PC-3 (cell line): ENCODE data around the gene MYOZ1. TPM values are rescaled to one million over a fixed set of nuclear protein-coding genes. Genes with fewer than 3 reads are reported as not detected.
A peak's percentile ranks its signal among the peaks of the same experiment; 100 is the strongest.

Source experiments
- ATAC-seq: fragments of 200-7000 bp; cut with Tn5 transposase; 2 replicates; pipeline ENCODE4 v1.9.1; 2020; ENCODE audit warnings: mild to moderate bottlenecking, moderate library complexity
- BruUV-seq: library from RNA; stranded (reverse); fragments of 400-500 nt; replicated peaks from 2 replicates; lab custom pipeline; 2021; lab: Mats Ljungman, UMichigan
- CTCF ChIA-PET: fragments of 300-600 bp; sonication (Branson Sonifier 250); formaldehyde crosslinking; loops from one replicate; lab custom pipeline; 2022; ENCODE audit warnings: antibody characterized with exemption; lab: Charles Lee
- POLR2A ChIA-PET: fragments of 300-600 bp; sonication (Branson Sonifier 250); formaldehyde crosslinking; loops from one replicate; lab custom pipeline; 2022; ENCODE audit warnings: antibody characterized with exemption; ENCODE audit not compliant: unreplicated experiment; lab: Charles Lee
- DNase-seq: peaks from one replicate; pipeline ENCODE4 v3.0.0-alpha.2; 2015
- H2AFZ ChIP-seq: fragments of 300-600 bp; sonication (generic); 2 replicates; pipeline ENCODE4 v1.6.0; 2016; ENCODE audit warnings: antibody characterized with exemption, low read length
- H3F3A ChIP-seq: fragments of 300-600 bp; sonication (generic); one replicate; pipeline ENCODE4 v1.6.0; 2017; ENCODE audit warnings: antibody characterized with exemption, low read length, control low read depth, mild to moderate bottlenecking; ENCODE audit not compliant: unreplicated experiment
- H3K27ac ChIP-seq: fragments of 300-600 bp; sonication (generic); 2 replicates; pipeline ENCODE4 v1.5.1; 2016; ENCODE audit warnings: mild to moderate bottlenecking, low read length
- H3K27me3 ChIP-seq: fragments of 300-600 bp; sonication (generic); 2 replicates; pipeline ENCODE4 v1.6.1; 2016; ENCODE audit warnings: low read length, mixed read lengths
- H3K36me3 ChIP-seq: fragments of 300-600 bp; sonication (generic); 2 replicates; pipeline ENCODE4 v1.6.1; 2016; ENCODE audit warnings: low read depth, mixed run types, low read length, mixed read lengths
- H3K4me1 ChIP-seq: fragments of 300-600 bp; sonication (generic); 2 replicates; pipeline ENCODE4 v1.5.1; 2016; ENCODE audit warnings: low read length; ENCODE audit not compliant: insufficient read depth
- H3K4me2 ChIP-seq: fragments of 300-600 bp; sonication (generic); 2 replicates; pipeline ENCODE4 v1.6.0; 2016; ENCODE audit warnings: low read length
- H3K4me3 ChIP-seq: fragments of 300-600 bp; sonication (generic); 2 replicates; pipeline ENCODE4 v1.5.1; 2016; ENCODE audit warnings: mild to moderate bottlenecking, low read length, mixed read lengths
- H3K79me2 ChIP-seq: fragments of 300-600 bp; sonication (generic); 2 replicates; pipeline ENCODE4 v1.6.1; 2017; ENCODE audit warnings: low read length, mixed read lengths
- H3K9ac ChIP-seq: fragments of 300-600 bp; sonication (generic); 2 replicates; pipeline ENCODE4 v1.6.0; 2016; ENCODE audit warnings: mild to moderate bottlenecking, low read length
- H3K9me2 ChIP-seq: fragments of 300-600 bp; sonication (generic); replicated peaks from 2 replicates; pipeline ENCODE4 v1.6.1; 2016; ENCODE audit warnings: mixed run types, low read length, mixed read lengths
- H3K9me3 ChIP-seq: fragments of 300-600 bp; sonication (generic); 2 replicates; pipeline ENCODE4 v1.6.1; 2016; ENCODE audit warnings: low read length, mixed read lengths
- H4K20me1 ChIP-seq: fragments of 300-600 bp; sonication (generic); 2 replicates; pipeline ENCODE4 v1.6.1; 2016; ENCODE audit warnings: low read length, mixed read lengths
- CTCF ChIP-seq: fragments of 300-600 bp; sonication (generic); conservative IDR thresholded peaks from 2 replicates; pipeline ENCODE4 v1.5.1; 2017; ENCODE audit warnings: antibody characterized with exemption, low read depth, mild to moderate bottlenecking, low read length
- EZH2 ChIP-seq: fragments of 300-600 bp; sonication (generic); IDR thresholded peaks from one replicate; pipeline ENCODE4 v1.6.1; 2017; ENCODE audit warnings: antibody characterized with exemption, mild to moderate bottlenecking, low read length; ENCODE audit not compliant: unreplicated experiment
- EZH2phosphoT487 ChIP-seq: fragments of 300-600 bp; sonication (generic); IDR thresholded peaks from 2 replicates; pipeline ENCODE4 v1.6.1; 2018; ENCODE audit warnings: mild to moderate bottlenecking, antibody characterized with exemption, low read length, borderline replicate concordance
- intact Hi-C: fragments of 100-400 bp; cut with micrococcal nuclease; formaldehyde crosslinking; loops from 2 replicates; pipeline ENCODE4 v1.9.0; 2023
- total RNA-seq: library from RNA; depleted of rRNA; stranded (reverse); fragments of >200 nt; gene quantifications from 2 replicates; pipeline ENCODE4 v1.2.3, GENCODE V29; 2014

The MYOZ1 gene
- total RNA-seq, 1 experiment from 2014 or later = not detected

- intact Hi-C loops = no loop called here
- Histone ChIP-seq H3K9me2 (no peaks in the 10 kb centered on the region), H3K36me3 (no peaks in the 10 kb centered on the region), H3K9me3 (no peaks in the 10 kb centered on the region), H3K9ac (no peak overlapping the region), H3K4me2 (no peak overlapping the region), H3F3A (no peaks in the 10 kb centered on the region), H3K27ac (no peak overlapping the region), H3K27me3 (no peaks in the 10 kb centered on the region), H3K79me2 (peaks cover 38% of the 10 kb centered on the region), H3K4me3 (no peak overlapping the region), H2AFZ (no peak overlapping the region), H4K20me1 (no peaks in the 10 kb centered on the region), H3K4me1 (peaks cover 14% of the 10 kb centered on the region)
- no TSS peak for BruUV-seq
- POLR2A ChIA-PET = no interaction called here
- TF ChIP-seq CTCF (no peak), EZH2 (no peak), EZH2phosphoT487 (no peak)
- no peak for DNase-seq
- CTCF ChIA-PET = interaction anchor here (0.6 kb wide), 1 partner anchor 15 kb away, joined by 3 read pairs; no protein-coding TSS in a partner anchor
- no peak for ATAC-seq
Measured at GRCh38 chr10:73628405-73628804, 12.9 kb downstream of the MYOZ1 start.

- DNase-seq = no peak
- Histone ChIP-seq H4K20me1 (no peaks in the 10 kb centered on the region), H3K4me2 (peak overlapping the region; percentile 85), H3K9me3 (no peaks in the 10 kb centered on the region), H3K79me2 (peaks cover 48% of the 10 kb centered on the region), H3K27me3 (no peaks in the 10 kb centered on the region), H3K4me3 (no peak overlapping the region), H3K36me3 (no peaks in the 10 kb centered on the region), H3K9ac (no peak overlapping the region), H3F3A (no peaks in the 10 kb centered on the region), H3K9me2 (no peaks in the 10 kb centered on the region), H2AFZ (no peak overlapping the region), H3K4me1 (peaks cover 14% of the 10 kb centered on the region), H3K27ac (no peak overlapping the region)
- TF ChIP-seq EZH2 = no peak
- TF ChIP-seq EZH2phosphoT487 = no peak
- TF ChIP-seq CTCF = no peak
- ATAC-seq = no peak
- BruUV-seq = no TSS peak
- POLR2A ChIA-PET = interaction anchor here (0.6 kb wide), 2 partner anchors 103 to 125 kb away, joined by 5 to 8 read pairs; no protein-coding TSS in a partner anchor
- CTCF ChIA-PET = interaction anchor here (0.6 to 1.2 kb wide), 2 partner anchors 15 to 124 kb away, joined by 3 to 5 read pairs; no protein-coding TSS in a partner anchor
- intact Hi-C loops = no loop called here
Measured at GRCh38 chr10:73627300-73627699, 14.0 kb downstream of the MYOZ1 start.
